ENCODE measurements around the gene KCNF1. TPM values are rescaled to one million over a fixed set of nuclear protein-coding genes. Genes with fewer than 3 reads are reported as not detected.

The KCNF1 gene
- total and polyA plus RNA-seq, 4 donors = 4.3 to 19.7 (median 11.5) TPM

DNA sequence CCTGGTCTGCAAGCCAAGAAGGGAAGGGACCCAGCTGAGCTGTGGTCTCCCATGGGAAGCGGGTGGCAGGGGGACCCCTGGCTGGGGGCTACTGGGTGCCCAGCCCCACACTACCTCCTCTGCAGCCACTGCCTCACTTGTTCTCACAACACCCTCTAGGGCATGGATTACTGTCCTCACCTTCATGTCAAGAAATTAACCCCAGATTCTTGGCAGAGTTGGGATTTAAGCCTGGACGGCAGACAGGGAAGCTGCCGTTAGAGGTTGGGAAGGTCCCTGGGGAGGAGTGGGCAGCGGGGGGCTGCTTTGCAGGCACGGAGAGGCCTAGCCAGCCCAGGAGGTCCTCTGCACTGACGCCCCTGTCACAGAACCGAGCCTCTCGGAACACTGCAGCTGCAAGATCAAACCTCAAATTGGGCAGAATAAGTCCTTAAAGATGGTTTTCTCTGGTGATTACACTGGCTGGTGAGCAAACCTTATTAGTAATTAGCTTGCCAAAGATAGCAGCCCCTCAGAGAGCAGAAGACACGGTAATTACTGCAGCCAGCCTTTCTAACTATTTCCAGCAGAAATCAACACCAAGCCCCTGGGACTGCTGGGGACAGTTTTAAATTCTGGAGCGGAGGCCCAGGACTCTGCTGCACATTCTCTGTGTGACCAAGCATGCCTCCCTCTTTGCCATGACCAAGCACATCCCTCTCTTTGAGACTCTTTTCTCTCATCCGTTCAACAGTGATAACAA, 35.9 kb downstream of the KCNF1 start:
- H3K9me3 ChIP-seq (ENCODE audit: control insufficient read depth, insufficient read depth, low read length) = no peaks in the 10 kb centered on the region
- no peak overlapping the region for H3K4me3 ChIP-seq (ENCODE audit: low read depth, low read length)
- WGBS (ENCODE audit: insufficient coverage) = 49% methylated on average over 6 of the region's 11 CpGs
- no peak overlapping the region for H3K27ac ChIP-seq (ENCODE audit: low read depth, low read length)
- DNase-seq (ENCODE audit: low read depth in 4 of 6, low spot score in 6 of 6) = peak in 1 of 6 donors; percentile 65
- H3K36me3 ChIP-seq (ENCODE audit: control insufficient read depth, insufficient read depth, low read length) = no peaks in the 10 kb centered on the region
- H3K27me3 ChIP-seq (ENCODE audit: control insufficient read depth, insufficient read depth, low read length) = no peaks in the 10 kb centered on the region
- peaks cover 23% of the 10 kb centered on the region for H3K4me1 ChIP-seq (ENCODE audit: control insufficient read depth, insufficient read depth, low read length)

DNA sequence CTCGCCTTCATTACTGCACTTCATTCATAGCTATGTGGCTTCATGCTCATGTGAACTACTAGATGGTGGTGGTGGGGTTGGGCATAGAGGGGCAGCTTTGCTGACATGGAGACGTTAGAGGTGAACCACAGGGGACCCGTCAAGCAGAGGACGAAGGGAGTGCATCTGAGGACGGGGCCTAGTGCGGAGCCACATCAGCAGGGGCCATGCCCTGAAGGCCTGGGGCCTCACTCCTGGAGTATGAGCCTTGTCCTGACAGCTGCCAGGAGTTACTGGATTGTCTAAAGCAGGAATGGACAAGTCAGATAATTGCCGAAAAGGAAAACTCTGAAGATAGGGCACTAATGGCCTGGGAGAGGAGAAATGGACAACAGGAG, 36.4 kb downstream of the KCNF1 start:
- H3K4me3 ChIP-seq (ENCODE audit: low read depth, low read length) = no peak overlapping the region
- no peak overlapping the region for H3K27ac ChIP-seq (ENCODE audit: low read depth, low read length)
- H3K36me3 ChIP-seq (ENCODE audit: control insufficient read depth, insufficient read depth, low read length) = no peaks in the 10 kb centered on the region
- no peak for DNase-seq (ENCODE audit: low read depth in 4 of 6, low spot score in 6 of 6)
- no peaks in the 10 kb centered on the region for H3K27me3 ChIP-seq (ENCODE audit: control insufficient read depth, insufficient read depth, low read length)
- H3K4me1 ChIP-seq (ENCODE audit: control insufficient read depth, insufficient read depth, low read length) = peaks cover 23% of the 10 kb centered on the region
- no peaks in the 10 kb centered on the region for H3K9me3 ChIP-seq (ENCODE audit: control insufficient read depth, insufficient read depth, low read length)
- 76% methylated on average over 6 of the region's 7 CpGs for WGBS (ENCODE audit: insufficient coverage)

DNA sequence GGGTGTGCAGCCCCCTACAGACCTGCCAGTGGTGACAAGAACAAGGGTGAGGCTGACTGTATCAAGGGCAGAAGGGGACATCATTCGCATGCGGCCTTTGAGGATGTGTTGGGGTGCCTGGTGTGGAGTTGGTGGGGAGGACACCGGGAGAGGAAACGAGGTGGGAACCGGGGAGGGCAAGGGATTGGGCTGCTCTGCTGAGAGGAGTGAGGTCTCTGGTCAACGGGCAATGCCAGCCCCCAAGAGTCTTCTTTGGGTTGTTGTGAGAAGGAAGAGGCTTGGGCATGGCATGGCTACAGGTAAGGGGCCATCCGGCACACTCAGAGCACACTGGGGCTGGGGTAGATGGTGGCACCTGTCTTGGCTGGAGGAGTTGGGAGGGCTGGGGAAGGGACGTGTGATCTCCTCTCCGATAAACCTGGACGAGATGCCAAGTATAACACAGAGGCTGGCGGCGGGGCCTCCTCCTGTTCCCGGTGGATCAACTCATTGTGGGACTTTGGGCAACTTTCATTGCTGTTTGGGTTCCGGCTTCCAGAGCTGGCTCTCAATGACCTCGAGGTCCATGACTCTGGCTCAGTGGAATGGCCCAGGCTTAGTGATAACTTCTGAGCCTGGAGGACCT, 37.0 kb downstream of the KCNF1 start:
- peaks cover 23% of the 10 kb centered on the region for H3K4me1 ChIP-seq (ENCODE audit: control insufficient read depth, insufficient read depth, low read length)
- H3K9me3 ChIP-seq (ENCODE audit: control insufficient read depth, insufficient read depth, low read length) = no peaks in the 10 kb centered on the region
- no peak overlapping the region for H3K4me3 ChIP-seq (ENCODE audit: low read depth, low read length)
- no peaks in the 10 kb centered on the region for H3K36me3 ChIP-seq (ENCODE audit: control insufficient read depth, insufficient read depth, low read length)
- WGBS (ENCODE audit: insufficient coverage) = 96% methylated on average over 15 of the region's 15 CpGs
- H3K27me3 ChIP-seq (ENCODE audit: control insufficient read depth, insufficient read depth, low read length) = no peaks in the 10 kb centered on the region
- no peak overlapping the region for H3K27ac ChIP-seq (ENCODE audit: low read depth, low read length)
- no peak for DNase-seq (ENCODE audit: low read depth in 4 of 6, low spot score in 6 of 6)

DNA sequence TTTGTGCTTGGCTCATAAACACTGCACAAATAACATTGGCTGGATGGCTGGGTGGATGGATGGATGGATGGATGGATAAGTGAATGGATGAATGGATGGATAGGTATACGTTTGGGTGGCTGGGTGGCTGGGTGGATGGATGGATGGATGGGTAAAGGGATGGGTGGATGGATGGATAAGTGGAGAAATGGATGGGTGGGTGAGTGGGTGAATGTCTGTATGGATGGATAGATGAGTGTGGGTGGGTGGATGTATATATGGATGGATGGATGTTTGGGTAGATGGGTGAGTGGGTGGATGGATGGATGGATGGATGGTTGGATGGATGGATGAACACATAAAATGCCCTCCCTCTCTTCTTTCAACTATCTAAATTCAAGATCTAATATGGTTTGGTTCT, 38.1 kb downstream of the KCNF1 start:
- no peaks in the 10 kb centered on the region for H3K9me3 ChIP-seq (ENCODE audit: control insufficient read depth, insufficient read depth, low read length)
- no peak overlapping the region for H3K27ac ChIP-seq (ENCODE audit: low read depth, low read length)
- peaks cover 23% of the 10 kb centered on the region for H3K4me1 ChIP-seq (ENCODE audit: control insufficient read depth, insufficient read depth, low read length)
- no peaks in the 10 kb centered on the region for H3K36me3 ChIP-seq (ENCODE audit: control insufficient read depth, insufficient read depth, low read length)
- no peaks in the 10 kb centered on the region for H3K27me3 ChIP-seq (ENCODE audit: control insufficient read depth, insufficient read depth, low read length)
- no peak overlapping the region for H3K4me3 ChIP-seq (ENCODE audit: low read depth, low read length)
- DNase-seq (ENCODE audit: low read depth in 4 of 6, low spot score in 6 of 6) = no peak
- 100% methylated on average over 1 of the region's 1 CpG for whole genome bisulfite sequencing (ENCODE audit: insufficient coverage)

DNA sequence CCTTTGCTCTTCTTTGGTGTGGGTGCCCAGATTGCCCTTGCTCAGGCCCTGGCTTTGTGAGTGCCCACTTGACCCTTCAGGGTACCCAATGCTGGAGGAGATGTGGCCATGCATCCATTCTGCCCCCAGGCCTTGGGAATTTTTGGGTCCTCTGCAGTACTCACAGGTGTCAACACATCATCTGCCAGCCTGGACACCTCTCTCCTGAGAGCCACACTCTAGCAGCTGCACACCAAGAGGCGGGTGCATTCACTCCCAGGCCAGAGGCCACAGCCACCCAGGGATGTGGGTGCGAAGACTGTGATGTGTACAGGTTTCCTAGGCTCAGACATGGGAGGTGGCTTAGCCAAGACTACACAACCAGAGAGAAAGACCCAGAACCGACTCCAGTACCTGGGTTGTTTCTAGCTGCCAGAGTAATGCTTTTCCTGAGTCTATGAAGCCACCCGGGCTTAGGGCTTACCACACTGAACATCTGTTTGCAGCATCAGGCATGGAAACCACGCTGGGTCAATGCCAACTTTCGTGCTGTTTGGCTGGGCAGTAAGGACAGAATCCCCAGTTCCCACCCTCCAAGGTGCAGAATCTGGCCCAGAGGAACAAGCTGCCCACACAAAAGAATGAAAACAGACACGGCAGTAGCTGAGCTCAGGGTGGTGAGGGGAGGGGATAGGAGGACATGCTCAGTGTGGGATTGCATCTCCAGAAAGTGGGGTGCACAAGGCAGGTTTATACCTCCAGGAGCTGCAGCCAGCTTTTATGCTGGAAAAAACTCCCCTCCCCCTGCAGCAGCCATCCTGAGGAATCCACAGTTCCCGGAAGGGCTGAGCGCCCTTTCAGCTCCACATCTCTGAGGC, 40.1 kb downstream of the KCNF1 start:
- WGBS (ENCODE audit: insufficient coverage) = 78% methylated on average over 9 of the region's 9 CpGs
- no peak overlapping the region for H3K4me3 ChIP-seq (ENCODE audit: low read depth, low read length)

DNA sequence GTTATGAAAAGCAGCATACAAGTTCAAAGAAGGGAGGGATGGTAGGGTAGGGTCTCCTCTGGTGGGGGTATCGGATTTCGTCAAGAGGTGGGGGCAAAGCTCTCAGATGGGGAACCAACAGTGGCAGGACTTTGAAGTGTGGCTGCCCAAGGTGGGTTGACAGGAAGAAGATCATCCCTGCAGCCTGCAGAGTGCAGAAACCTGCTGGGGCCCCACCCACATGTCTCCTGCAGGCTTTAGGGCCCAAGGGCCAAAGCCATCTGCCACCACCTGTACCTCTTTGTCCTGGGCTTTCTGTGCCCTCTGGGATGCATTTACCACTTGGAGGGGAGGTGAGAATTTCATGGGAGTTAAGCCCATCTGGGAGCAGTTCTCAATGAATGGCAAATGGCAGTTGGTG, 42.7 kb downstream of the KCNF1 start:
- H3K4me1 ChIP-seq (ENCODE audit: control insufficient read depth, insufficient read depth, low read length) = peaks cover 9% of the 10 kb centered on the region
- no peaks in the 10 kb centered on the region for H3K36me3 ChIP-seq (ENCODE audit: control insufficient read depth, insufficient read depth, low read length)
- 95% methylated on average over 2 of the region's 2 CpGs for WGBS (ENCODE audit: insufficient coverage)
- H3K4me3 ChIP-seq (ENCODE audit: low read depth, low read length) = no peak overlapping the region
- H3K27ac ChIP-seq (ENCODE audit: low read depth, low read length) = no peak overlapping the region
- DNase-seq (ENCODE audit: low read depth in 4 of 6, low spot score in 6 of 6) = no peak
- H3K27me3 ChIP-seq (ENCODE audit: control insufficient read depth, insufficient read depth, low read length) = no peaks in the 10 kb centered on the region
- no peaks in the 10 kb centered on the region for H3K9me3 ChIP-seq (ENCODE audit: control insufficient read depth, insufficient read depth, low read length)

More for the DNA sequence above, 40.1 kb downstream of the KCNF1 start:
- peak in 1 of 6 donors; percentile 57 for DNase-seq (ENCODE audit: low read depth in 4 of 6, low spot score in 6 of 6)
- H3K4me1 ChIP-seq (ENCODE audit: control insufficient read depth, insufficient read depth, low read length) = peaks cover 19% of the 10 kb centered on the region
- H3K27ac ChIP-seq (ENCODE audit: low read depth, low read length) = no peak overlapping the region
- H3K27me3 ChIP-seq (ENCODE audit: control insufficient read depth, insufficient read depth, low read length) = no peaks in the 10 kb centered on the region
- H3K36me3 ChIP-seq (ENCODE audit: control insufficient read depth, insufficient read depth, low read length) = no peaks in the 10 kb centered on the region
- no peaks in the 10 kb centered on the region for H3K9me3 ChIP-seq (ENCODE audit: control insufficient read depth, insufficient read depth, low read length)

DNA sequence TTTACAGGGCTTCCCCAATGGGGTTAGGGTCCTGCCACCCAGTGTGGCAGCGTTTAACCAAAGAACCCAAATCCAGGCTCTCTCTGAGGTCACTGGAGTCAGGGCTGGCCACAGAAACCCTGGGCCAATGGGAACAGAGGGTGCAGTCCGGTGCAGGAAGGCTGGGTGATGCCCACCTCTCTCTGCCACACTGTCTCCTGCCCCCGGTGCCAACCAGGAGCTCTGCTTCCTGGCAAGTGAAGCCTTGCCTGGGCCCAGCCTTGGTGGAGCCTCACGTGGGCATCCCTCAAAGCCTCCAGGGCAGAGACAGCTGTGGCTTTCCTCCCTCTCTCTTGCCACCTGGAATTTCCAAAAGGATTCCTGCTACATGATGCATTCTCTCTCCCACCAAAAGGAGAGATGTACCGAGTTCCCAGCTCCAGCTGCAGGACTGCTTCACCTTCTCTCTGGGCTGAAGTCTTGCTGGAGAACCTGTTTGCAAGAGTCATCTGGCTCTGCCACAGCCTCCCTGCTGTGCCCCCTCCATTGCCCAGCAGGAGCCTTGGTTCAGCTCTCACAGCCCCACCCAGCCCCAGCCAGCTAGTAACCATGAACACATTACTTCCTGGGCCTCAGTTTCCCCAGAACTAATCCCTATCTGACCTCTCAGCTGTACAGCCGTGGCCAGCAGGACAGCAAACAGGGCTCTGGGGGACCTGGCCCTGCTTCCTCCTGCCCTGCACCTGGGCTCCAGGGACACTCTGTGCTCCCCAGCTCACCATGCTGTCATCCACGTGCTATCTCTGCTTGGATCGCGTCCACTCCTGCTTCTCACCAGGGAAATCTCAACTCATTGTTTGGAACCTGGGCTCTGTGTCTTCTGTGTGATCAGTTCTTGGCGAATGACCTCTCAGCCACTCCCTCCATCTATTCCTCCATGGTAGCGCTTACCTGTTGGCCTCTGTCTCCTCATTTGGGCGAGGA, 43.4 kb downstream of the KCNF1 start:
- Histone ChIP-seq H3K9me3 (ENCODE audit: control insufficient read depth, insufficient read depth, low read length) (no peaks in the 10 kb centered on the region), H3K27me3 (ENCODE audit: control insufficient read depth, insufficient read depth, low read length) (no peaks in the 10 kb centered on the region), H3K4me3 (ENCODE audit: low read depth, low read length) (no peak overlapping the region), H3K36me3 (ENCODE audit: control insufficient read depth, insufficient read depth, low read length) (no peaks in the 10 kb centered on the region), H3K27ac (ENCODE audit: low read depth, low read length) (no peak overlapping the region), H3K4me1 (ENCODE audit: control insufficient read depth, insufficient read depth, low read length) (peaks cover 9% of the 10 kb centered on the region)
- DNase-seq (ENCODE audit: low read depth in 4 of 6, low spot score in 6 of 6) = no peak
- WGBS (ENCODE audit: insufficient coverage) = 90% methylated on average over 11 of the region's 12 CpGs

DNA sequence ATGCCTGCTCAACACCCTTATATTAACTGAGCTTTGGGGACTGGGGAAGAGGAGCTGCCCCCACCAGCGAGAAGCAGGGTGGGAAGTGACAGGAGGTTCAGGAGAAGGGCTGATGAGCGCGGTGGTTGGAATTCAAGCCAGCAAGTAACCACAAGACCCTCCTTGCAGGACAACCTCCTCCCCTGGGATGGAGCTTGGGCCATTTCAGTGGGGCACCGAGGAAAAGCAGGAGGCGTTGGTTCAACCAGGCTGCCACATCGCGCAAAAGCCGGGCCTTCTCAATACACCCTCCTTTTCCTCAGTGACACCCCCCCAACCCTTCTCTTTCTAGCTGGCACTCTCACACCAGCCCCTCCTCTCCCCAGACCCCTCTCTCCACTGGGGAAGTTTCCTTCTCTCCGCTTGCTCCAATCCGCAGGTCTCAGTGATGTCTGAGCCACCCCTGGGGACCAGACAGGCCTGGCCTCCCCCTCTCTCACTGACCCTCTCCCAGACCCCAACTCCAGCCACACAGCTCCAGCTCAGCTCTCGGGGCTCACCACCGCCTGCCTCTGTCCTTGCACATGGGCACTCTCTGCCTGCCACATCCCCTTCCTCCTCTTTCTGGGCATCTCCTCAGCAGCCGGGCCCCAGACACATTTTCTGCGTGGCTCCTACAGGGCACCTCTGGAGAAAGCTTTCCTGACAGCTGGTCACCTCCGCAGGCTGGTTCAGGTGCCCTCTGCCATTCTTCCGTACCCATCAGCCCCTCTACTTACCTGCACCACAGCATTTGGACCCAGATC, 44.5 kb downstream of the KCNF1 start:
- 97% methylated on average over 12 of the region's 16 CpGs for WGBS (ENCODE audit: insufficient coverage)
- Histone ChIP-seq H3K4me1 (ENCODE audit: control insufficient read depth, insufficient read depth, low read length) (peaks cover 9% of the 10 kb centered on the region), H3K9me3 (ENCODE audit: control insufficient read depth, insufficient read depth, low read length) (no peaks in the 10 kb centered on the region), H3K4me3 (ENCODE audit: low read depth, low read length) (no peak overlapping the region), H3K27ac (ENCODE audit: low read depth, low read length) (no peak overlapping the region), H3K36me3 (ENCODE audit: control insufficient read depth, insufficient read depth, low read length) (peaks cover 7% of the 10 kb centered on the region), H3K27me3 (ENCODE audit: control insufficient read depth, insufficient read depth, low read length) (no peaks in the 10 kb centered on the region)
- DNase-seq (ENCODE audit: low read depth in 4 of 6, low spot score in 6 of 6) = no peak

All from spinal cord (tissue), 10 donors.